Measurements from ENCODE around the gene MRPL21.

MRPL21 gene

GRCh38 chr11:68845351-68846002, 58.2 kb downstream of the MRPL21 start:
- Histone ChIP-seq H3K27me3 (ENCODE audit: insufficient read depth, low read depth, severe bottlenecking) (no peaks in the 10 kb centered on the region), H3K36me3 (no peaks in the 10 kb centered on the region)
- DNase-seq, result no peak

GRCh38 chr11:68844801-68845200, 58.8 kb downstream of the MRPL21 start:
- TF ChIP-seq, protein P1, sequence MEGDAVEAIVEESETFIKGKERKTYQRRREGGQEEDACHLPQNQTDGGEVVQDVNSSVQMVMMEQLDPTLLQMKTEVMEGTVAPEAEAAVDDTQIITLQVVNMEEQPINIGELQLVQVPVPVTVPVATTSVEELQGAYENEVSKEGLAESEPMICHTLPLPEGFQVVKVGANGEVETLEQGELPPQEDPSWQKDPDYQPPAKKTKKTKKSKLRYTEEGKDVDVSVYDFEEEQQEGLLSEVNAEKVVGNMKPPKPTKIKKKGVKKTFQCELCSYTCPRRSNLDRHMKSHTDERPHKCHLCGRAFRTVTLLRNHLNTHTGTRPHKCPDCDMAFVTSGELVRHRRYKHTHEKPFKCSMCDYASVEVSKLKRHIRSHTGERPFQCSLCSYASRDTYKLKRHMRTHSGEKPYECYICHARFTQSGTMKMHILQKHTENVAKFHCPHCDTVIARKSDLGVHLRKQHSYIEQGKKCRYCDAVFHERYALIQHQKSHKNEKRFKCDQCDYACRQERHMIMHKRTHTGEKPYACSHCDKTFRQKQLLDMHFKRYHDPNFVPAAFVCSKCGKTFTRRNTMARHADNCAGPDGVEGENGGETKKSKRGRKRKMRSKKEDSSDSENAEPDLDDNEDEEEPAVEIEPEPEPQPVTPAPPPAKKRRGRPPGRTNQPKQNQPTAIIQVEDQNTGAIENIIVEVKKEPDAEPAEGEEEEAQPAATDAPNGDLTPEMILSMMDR (IDR thresholded peaks at IDR 0.05; ENCODE audit: low read depth, low read length), result no peak
- no peaks in the 10 kb centered on the region for H3K27me3 ChIP-seq (ENCODE audit: insufficient read depth, low read depth, severe bottlenecking)
- no peaks in the 10 kb centered on the region for H3K36me3 ChIP-seq
- no peak overlapping the region for H3K27ac ChIP-seq
- peaks cover 10% of the 10 kb centered on the region for H3K9me3 ChIP-seq (ENCODE audit: severe bottlenecking)
- no peak overlapping the region for H3K4me3 ChIP-seq (ENCODE audit: low read depth, low read length)
- no peak for DNase-seq

More at GRCh38 chr11:68845351-68846002, 58.2 kb downstream of the MRPL21 start:
- no peak overlapping the region for H3K27ac ChIP-seq
- H3K9me3 ChIP-seq (ENCODE audit: severe bottlenecking), result peaks cover 9% of the 10 kb centered on the region
- H3K4me3 ChIP-seq (ENCODE audit: low read depth, low read length), result no peak overlapping the region
- TF ChIP-seq, protein P1 (IDR thresholded peaks at IDR 0.05; ENCODE audit: low read depth, low read length), result no peak

GRCh38 chr11:68844376-68844775, 59.3 kb downstream of the MRPL21 start:
- Histone ChIP-seq H3K27ac (no peak overlapping the region), H3K9me3 (ENCODE audit: severe bottlenecking) (peaks cover 10% of the 10 kb centered on the region), H3K27me3 (ENCODE audit: insufficient read depth, low read depth, severe bottlenecking) (no peaks in the 10 kb centered on the region), H3K36me3 (no peaks in the 10 kb centered on the region), H3K4me3 (ENCODE audit: low read depth, low read length) (no peak overlapping the region)
- no peak for DNase-seq
- TF ChIP-seq, protein P1 (IDR thresholded peaks at IDR 0.05; ENCODE audit: low read depth, low read length), result no peak

DNA sequence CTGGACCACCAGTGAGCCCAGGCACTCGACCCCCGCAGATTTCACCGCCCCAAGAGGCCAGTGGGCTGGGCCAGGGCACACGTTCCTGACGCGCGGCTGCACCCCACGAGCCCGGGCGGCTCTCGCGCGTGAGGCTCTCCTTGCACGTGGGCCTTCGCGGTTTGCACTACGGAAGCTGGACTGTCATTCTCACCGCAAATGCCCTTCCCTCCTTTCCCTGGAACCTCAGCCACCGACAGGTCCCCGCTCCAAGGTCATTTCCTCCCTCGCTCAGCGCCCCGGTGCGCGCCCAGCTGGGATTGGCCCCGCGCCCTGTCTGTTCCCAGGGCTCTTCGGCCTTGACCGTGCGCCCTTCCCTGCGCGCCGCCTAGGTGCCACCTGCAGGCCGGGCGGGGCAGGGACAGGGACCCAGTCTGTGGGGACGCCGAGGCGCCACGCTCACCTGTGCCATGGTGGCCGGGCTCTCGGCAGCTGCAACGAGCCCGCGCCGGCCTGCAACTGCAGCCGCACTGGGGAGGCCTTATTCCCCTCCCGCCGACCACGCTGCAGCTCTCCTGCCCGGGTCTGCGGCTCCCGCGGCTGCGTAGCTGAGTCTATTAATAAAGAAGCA, 59.8 kb downstream of the MRPL21 start:
- Histone ChIP-seq H3K27me3 (ENCODE audit: insufficient read depth, low read depth, severe bottlenecking) (no peaks in the 10 kb centered on the region), H3K9me3 (ENCODE audit: severe bottlenecking) (peaks cover 10% of the 10 kb centered on the region), H3K4me3 (ENCODE audit: low read depth, low read length) (no peak overlapping the region), H3K36me3 (no peaks in the 10 kb centered on the region), H3K27ac (no peak overlapping the region)
- TF ChIP-seq, protein P1 (IDR thresholded peaks at IDR 0.05; ENCODE audit: low read depth, low read length), result peak; percentile 20; the same call in 1 of the 2 replicates
- DNase-seq, result no peak

DNA sequence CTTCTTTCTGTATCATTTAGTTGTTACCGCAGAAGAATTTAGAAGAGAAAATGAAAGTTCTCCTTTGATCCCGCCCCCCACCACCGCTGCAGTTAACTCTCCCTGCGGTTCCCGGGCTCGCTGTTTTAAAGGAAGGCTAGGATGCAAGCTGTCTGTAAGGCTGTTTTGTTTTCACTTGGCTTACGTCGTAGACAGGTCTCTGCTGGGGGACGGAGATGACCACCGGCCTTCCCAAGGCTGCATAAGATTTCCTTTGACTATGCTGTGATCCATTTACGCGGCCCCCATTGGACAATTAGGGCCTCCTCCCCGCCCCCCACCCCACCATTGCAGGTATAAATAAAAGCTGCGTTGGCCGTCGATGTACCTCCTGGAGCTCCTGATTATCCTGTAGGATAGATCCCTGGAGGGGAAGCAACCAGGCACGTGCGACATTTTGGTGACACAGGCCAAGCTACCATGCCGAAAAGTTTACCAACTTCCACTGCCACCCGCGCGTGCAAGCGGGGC, 60.5 kb downstream of the MRPL21 start:
- peaks cover 10% of the 10 kb centered on the region for H3K9me3 ChIP-seq (ENCODE audit: severe bottlenecking)
- no peak for DNase-seq
- H3K4me3 ChIP-seq (ENCODE audit: low read depth, low read length), result no peak overlapping the region
- TF ChIP-seq, protein P1 (IDR thresholded peaks at IDR 0.05; ENCODE audit: low read depth, low read length), result no peak
- no peaks in the 10 kb centered on the region for H3K36me3 ChIP-seq
- no peak overlapping the region for H3K27ac ChIP-seq
- H3K27me3 ChIP-seq (ENCODE audit: insufficient read depth, low read depth, severe bottlenecking), result no peaks in the 10 kb centered on the region
